NCI-H1436 treated with DMSO at 0.1 percent for 48 hours (cell line): ENCODE measurements around the gene PKD2.
"Not testable (repeated sequence)": the region's sequence is repeated elsewhere in the genome, so short reads cannot be mapped to it uniquely, and the experiment has no call there.

Experiments
- DNase-seq: peaks from one replicate; lab custom pipeline; 2025; lab: John Stamatoyannopoulos, UW

Gene PKD2

GRCh38 chr4:87986508-87986907 lies 20.9 kb upstream of the PKD2 start:
- DNase-seq: no peak

GRCh38 chr4:87989765-87990164 lies 17.7 kb upstream of the PKD2 start:
- DNase-seq: no peak

- no peak for DNase-seq
Measured at GRCh38 chr4:87995435-87995834, 12.0 kb upstream of the PKD2 start.

GRCh38 chr4:87999191-87999691 lies 8.2 kb upstream of the PKD2 start:
- not testable (repeated sequence) for DNase-seq

GRCh38 chr4:88001871-88002270 lies 5.6 kb upstream of the PKD2 start:
- DNase-seq: no peak

- no peak for DNase-seq
Measured at GRCh38 chr4:88002786-88003185, 4.6 kb upstream of the PKD2 start.

GRCh38 chr4:88003261-88003660 lies 4.2 kb upstream of the PKD2 start:
- DNase-seq: no peak

- no peak for DNase-seq
Measured at GRCh38 chr4:88005076-88005475, 2.4 kb upstream of the PKD2 start.

GRCh38 chr4:88005946-88006345 lies 1.5 kb upstream of the PKD2 start:
- DNase-seq: no peak

- no peak for DNase-seq
Measured at GRCh38 chr4:88006956-88007303, 505 bp upstream of the PKD2 start.

GRCh38 chr4:88008122-88008742 lies 797 bp downstream of the PKD2 start:
- DNase-seq: no peak

- DNase-seq: no peak
Measured at GRCh38 chr4:88008743-88009171, 1.3 kb downstream of the PKD2 start.

GRCh38 chr4:88009871-88010270 lies 2.4 kb downstream of the PKD2 start:
- DNase-seq: no peak

GRCh38 chr4:88010966-88011365 lies 3.5 kb downstream of the PKD2 start:
- no peak for DNase-seq

- DNase-seq: no peak
Measured at GRCh38 chr4:88012647-88013046, 5.2 kb downstream of the PKD2 start.

- no peak for DNase-seq
Measured at GRCh38 chr4:88014386-88014905, 7.0 kb downstream of the PKD2 start.

- no peak for DNase-seq
Measured at GRCh38 chr4:88015659-88016295, 8.3 kb downstream of the PKD2 start.

- DNase-seq: no peak
Measured at GRCh38 chr4:88017516-88018297, 10.3 kb downstream of the PKD2 start.

GRCh38 chr4:88018466-88018865 lies 11.0 kb downstream of the PKD2 start:
- no peak for DNase-seq

GRCh38 chr4:88021824-88022223 lies 14.4 kb downstream of the PKD2 start:
- no peak for DNase-seq

GRCh38 chr4:88022289-88022688 lies 14.9 kb downstream of the PKD2 start:
- no peak for DNase-seq

GRCh38 chr4:88025868-88026661 lies 18.6 kb downstream of the PKD2 start:
- DNase-seq: not testable (repeated sequence)
